Muscle of leg (tissue), 11 donors: Measurements from ENCODE around the gene KCNJ8. TPM values are rescaled to one million over a fixed set of nuclear protein-coding genes. Genes with fewer than 3 reads are reported as not detected.
"Not testable (repeated sequence)": the region's sequence is repeated elsewhere in the genome, so short reads cannot be mapped to it uniquely, and the experiment has no call there.

Experiments used
- DNase-seq: peaks from one replicate; pipeline ENCODE4 v3.0.0; 2013
- H3K27ac ChIP-seq: one replicate; pipeline ENCODE4 v1.5.1; 2013; ENCODE audit warnings: mild to moderate bottlenecking, low read length, control low read depth
- H3K27me3 ChIP-seq: one replicate; pipeline ENCODE4 v1.6.1; 2013; ENCODE audit warnings: low read length; ENCODE audit not compliant: control insufficient read depth, insufficient read depth
- H3K36me3 ChIP-seq: one replicate; pipeline ENCODE4 v1.6.1; 2013; ENCODE audit warnings: low read length; ENCODE audit not compliant: control insufficient read depth, insufficient read depth
- H3K4me1 ChIP-seq: one replicate; pipeline ENCODE4 v1.6.1; 2013; ENCODE audit warnings: low read length; ENCODE audit not compliant: control insufficient read depth, insufficient read depth
- H3K4me3 ChIP-seq: one replicate; pipeline ENCODE4 v1.5.1; 2013; ENCODE audit warnings: low read length, control low read depth
- H3K9me3 ChIP-seq: replicated peaks from 2 replicates; pipeline ENCODE4 v1.6.1; 2013; ENCODE audit warnings: low read depth, low read length; ENCODE audit not compliant: control insufficient read depth
- WGBS: methylation state at CpG from one replicate; pipeline ENCODE4 v1.1.5; 2013; ENCODE audit warnings: missing lambda C conversion rate; ENCODE audit not compliant: insufficient coverage; 5-methylcytosine and 5-hydroxymethylcytosine counted together
- polyA plus RNA-seq, 8 donors: library from polyadenylated mRNA; unstranded; fragments of 120-200 nt; gene quantifications; one replicate each; pipeline versions ENCODE4 v1.2.1 to v1.2.3, GENCODE V29; 2013; ENCODE audit warnings: inconsistent platforms in 1 of 8, low replicate concordance in 1 of 8; ENCODE audit not compliant: insufficient read length in 8 of 8, insufficient read depth in 1 of 8
- total RNA-seq: library from RNA; stranded (reverse); fragments of 120-200 nt; gene quantifications from one replicate; pipeline ENCODE4 v1.2.4, GENCODE V29; 2013

Gene KCNJ8
- total and polyA plus RNA-seq, 9 donors = 23.7 to 38.7 (median 32.1) TPM

DNA sequence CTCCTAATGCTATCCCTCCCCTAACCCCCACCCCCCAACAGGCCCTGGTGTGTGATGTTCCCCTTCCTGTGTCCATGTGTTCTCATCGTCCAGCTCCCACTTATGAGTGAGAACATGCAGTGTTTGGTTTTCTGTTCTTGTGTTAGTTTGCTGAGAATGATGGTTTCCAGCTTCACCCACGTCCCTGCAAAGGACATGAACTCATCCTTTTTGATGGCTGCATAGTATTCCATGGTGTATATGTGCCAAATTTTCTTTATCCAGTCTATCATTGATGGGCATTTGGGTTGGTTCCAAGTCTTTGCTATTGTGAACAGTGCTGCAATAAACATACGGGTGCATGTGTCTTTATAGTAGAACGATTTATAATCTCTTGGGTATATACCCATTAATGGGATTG is 15.2 kb upstream of the KCNJ8 start:
- not testable (repeated sequence) for H3K9me3 ChIP-seq, H3K36me3 ChIP-seq, H3K4me3 ChIP-seq, H3K4me1 ChIP-seq, H3K27me3 ChIP-seq, DNase-seq, H3K27ac ChIP-seq
- no CpG with 5 or more reads among the region's 4 CpGs for WGBS

DNA sequence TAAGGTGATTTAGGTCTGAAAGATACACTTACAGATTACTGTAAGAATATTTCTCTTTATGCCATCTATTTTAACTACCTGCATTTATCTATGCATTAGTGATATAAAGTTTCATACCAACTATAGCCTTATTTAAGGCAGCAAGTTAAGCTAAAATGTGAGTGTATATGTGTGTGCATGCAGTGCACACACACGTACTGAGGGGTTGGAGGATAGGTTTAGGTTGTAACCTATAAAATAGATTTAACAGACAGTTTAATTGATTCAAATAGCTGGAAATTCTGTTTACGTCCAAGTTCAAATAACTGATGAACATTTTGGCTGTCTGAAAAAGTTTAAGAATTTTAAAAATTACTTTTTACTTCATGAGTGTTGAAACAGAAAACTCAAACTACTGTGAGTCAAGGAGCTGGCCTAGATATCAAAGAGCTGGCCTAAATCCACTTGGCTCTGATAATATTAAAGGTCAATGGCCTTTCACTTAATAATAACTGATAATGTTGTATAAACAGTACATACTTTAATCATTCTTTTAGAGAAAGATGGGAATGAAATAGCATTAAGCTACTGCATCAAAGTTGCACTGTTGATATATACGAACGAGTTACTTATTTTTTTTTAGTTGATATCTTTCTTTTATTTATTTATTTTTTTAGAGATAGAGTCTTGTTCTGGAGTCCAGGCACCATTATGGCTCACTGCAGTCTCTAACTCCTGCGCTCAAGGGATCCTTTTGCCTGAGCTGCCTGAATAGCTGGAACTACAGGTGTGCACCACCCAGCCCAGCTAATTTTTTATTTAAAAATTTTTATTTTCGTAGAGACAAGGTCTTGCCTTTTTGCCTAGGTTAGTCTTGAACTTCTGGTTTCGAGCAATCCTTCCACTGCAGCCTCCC is 13.8 kb upstream of the KCNJ8 start:
- Histone ChIP-seq H3K4me1 (no peaks in the 10 kb centered on the region), H3K4me3 (no peak overlapping the region), H3K9me3 (no peaks in the 10 kb centered on the region), H3K27ac (no peak overlapping the region), H3K36me3 (no peaks in the 10 kb centered on the region), H3K27me3 (no peaks in the 10 kb centered on the region)
- no peak for DNase-seq
- WGBS = no CpG with 5 or more reads among the region's 7 CpGs

DNA sequence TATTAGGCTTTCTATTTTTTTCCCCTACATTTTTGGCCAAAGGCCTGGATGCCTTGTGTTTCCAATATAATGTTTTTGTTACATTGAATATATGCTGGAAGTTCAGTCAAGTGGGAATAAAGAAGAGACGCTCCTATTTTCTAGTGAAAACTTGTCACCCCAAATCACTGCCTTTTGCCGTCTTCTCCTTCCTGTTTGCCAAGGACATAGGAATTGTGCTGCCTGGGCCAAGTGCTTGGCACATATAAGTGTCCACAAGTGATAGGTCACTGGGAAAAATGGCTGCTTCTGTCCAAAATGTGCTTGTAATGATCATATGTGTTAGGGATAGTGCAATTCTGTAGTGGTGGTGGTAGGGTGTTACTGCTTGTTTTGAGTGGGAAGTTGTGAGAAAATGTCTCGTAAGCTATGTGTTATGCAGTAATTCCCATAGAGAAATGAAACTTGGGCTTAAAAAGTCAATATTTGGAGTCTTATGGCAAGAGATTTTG is 11.6 kb upstream of the KCNJ8 start:
- DNase-seq = peak; percentile 87
- Histone ChIP-seq H3K4me3 (no peak overlapping the region), H3K9me3 (no peaks in the 10 kb centered on the region), H3K36me3 (no peaks in the 10 kb centered on the region), H3K27me3 (no peaks in the 10 kb centered on the region), H3K27ac (peak overlapping the region; percentile 66), H3K4me1 (no peaks in the 10 kb centered on the region)
- WGBS = 17% methylated on average over 1 of the region's 3 CpGs

DNA sequence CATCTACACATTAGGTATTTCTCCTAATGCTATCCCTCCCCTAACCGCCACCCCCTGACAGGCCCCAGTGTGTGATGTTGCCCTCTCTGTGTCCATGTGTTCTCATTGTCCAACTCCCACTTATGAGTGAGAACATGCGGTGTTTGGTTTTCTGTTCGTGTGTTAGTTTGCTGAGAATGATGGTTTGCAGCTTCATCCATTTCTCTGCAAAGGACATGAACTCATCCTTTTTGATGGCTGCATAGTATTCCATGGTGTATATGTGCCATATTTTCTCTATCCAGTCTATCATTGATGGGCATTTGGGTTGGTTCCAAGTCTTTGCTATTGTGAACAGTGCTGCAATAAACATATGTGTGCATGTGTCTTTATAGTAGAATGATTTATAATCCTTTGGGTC is 8.2 kb upstream of the KCNJ8 start:
- H3K36me3 ChIP-seq, H3K4me1 ChIP-seq, DNase-seq, H3K27me3 ChIP-seq, H3K27ac ChIP-seq, H3K4me3 ChIP-seq, H3K9me3 ChIP-seq: not testable (repeated sequence)
- WGBS = no CpG with 5 or more reads among the region's 3 CpGs

DNA sequence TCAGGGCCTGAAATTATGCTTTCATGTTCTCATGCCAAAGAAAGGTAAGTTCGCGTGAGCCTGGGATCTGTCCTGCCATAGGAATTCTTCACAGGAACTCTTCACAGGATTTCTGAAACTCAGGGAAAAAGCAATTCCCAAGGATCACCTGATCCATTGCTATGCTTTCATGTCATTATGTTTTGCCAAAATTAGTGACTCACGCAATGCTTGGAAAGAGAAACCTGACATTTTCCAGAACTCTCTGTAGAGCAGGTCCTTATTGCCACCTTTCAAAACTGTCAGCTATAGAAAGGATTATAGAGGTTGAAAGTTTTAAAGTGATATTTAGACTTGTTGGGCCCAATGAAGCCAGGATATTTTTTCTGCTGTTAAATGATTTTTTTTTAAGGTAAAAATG is 6.3 kb upstream of the KCNJ8 start:
- Histone ChIP-seq H3K4me3 (no peak overlapping the region), H3K27ac (no peak overlapping the region), H3K4me1 (peaks cover 2% of the 10 kb centered on the region), H3K36me3 (no peaks in the 10 kb centered on the region), H3K9me3 (no peaks in the 10 kb centered on the region), H3K27me3 (no peaks in the 10 kb centered on the region)
- WGBS = no CpG with 5 or more reads among the region's 3 CpGs
- DNase-seq = no peak

DNA sequence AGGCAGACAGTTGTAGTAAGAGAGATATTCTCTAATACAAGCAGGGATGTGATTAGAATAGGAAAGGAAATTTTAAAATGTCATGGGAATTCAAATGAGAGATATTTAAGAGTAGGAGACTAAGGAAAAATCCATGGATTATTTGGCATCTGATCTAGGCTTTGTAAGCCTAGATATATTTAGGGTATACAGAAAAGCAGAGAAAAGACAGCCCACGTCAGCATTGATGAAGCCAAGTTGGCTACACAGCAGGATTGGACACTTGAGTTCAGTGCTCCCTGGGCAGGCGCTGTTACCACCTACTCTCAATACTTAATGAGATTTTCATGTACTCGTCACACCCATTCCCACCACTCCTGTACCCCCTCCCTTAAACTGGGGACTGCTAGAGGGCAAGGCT is 1.7 kb upstream of the KCNJ8 start:
- Histone ChIP-seq H3K27me3 (peaks cover 16% of the 10 kb centered on the region), H3K4me3 (no peak overlapping the region), H3K4me1 (peaks cover 7% of the 10 kb centered on the region), H3K36me3 (no peaks in the 10 kb centered on the region), H3K27ac (peak overlapping the region; percentile 52), H3K9me3 (no peaks in the 10 kb centered on the region)
- no CpG with 5 or more reads among the region's 3 CpGs for WGBS
- DNase-seq = peak; percentile 75

DNA sequence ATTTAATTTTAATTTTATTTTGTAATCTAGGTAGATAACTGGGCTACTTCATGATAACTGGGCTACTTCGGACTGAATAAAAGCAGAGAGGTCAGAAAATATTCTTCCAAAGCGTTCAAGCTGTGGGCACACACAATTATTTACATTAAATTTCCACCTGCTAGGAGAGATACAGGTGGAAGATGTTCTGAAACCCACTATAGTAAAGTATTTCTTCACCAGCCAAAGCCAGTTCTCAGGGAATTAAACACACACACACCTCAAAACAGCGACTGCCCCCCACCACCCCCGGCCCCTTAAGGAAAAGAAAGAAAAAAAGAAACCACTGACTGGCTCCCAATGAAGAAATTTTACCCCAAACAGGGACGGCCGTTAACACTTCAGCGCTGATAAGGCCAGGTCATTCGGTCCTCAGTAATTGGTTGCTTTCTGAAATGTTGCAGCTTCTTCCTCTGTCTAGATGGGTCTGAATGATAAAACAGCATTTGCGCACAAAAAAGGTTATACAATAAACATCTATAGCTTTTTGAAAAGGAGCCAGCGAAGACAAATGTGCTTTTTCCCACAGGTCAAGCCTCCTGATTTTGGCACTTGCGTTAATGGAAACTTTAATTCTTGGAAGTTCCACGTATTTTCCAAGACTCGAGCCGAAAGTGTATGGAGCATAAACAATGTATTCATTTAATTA is 771 bp upstream of the KCNJ8 start:
- Histone ChIP-seq H3K9me3 (no peaks in the 10 kb centered on the region), H3K4me3 (peak overlapping the region; percentile 50), H3K36me3 (no peaks in the 10 kb centered on the region), H3K4me1 (peaks cover 7% of the 10 kb centered on the region), H3K27me3 (peaks cover 16% of the 10 kb centered on the region), H3K27ac (peak overlapping the region; percentile 79)
- no CpG with 5 or more reads among the region's 14 CpGs for WGBS
- peak; percentile 90 for DNase-seq

DNA sequence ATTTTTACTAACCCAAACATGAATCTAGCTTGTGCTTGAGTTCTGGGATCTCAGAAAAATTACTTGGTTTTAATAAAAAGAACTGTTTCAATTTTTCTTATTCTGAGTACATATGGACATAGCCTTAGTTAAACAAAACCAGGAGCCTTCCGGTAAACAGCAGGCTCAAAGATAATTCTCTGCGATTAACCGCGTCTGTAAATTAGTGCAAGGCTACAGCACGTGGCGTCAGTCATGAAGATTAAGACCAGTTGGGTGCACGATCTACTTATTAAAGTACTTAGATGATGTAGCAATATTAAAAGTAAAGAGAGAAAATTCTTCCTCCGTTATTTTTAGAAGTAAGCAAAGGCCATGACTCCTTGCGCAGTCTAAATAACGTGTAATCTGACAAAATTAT is 700 bp downstream of the KCNJ8 start:
- no CpG with 5 or more reads among the region's 10 CpGs for WGBS
- no peaks in the 10 kb centered on the region for H3K9me3 ChIP-seq
- peak overlapping the region; percentile 71 for H3K27ac ChIP-seq
- H3K4me1 ChIP-seq = peaks cover 7% of the 10 kb centered on the region
- H3K27me3 ChIP-seq = peaks cover 16% of the 10 kb centered on the region
- H3K4me3 ChIP-seq = peak overlapping the region; percentile 50
- DNase-seq = peak; percentile 44
- H3K36me3 ChIP-seq = no peaks in the 10 kb centered on the region

DNA sequence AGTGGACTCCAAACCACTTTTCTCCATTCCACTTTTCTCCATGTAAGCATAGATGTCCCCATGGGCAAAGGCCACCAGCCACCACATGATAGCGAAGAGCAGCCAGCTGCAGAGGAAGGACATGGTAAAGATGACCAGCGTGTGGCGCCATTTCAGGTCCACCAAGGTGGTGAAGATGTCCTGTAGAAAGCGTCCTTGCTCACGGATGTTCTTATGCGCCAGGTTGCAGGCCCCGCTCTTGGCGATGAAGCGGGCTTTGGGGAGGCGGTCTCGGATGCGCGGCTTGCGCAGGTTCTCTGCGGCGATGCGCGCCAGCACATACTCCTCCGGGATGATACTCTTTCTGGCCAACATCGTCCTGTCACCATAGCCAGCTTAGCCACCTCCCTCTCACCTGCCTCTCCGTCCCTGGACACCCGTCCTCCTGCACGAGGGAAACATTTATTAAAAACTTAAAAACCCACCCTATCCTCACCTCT is 1.2 kb downstream of the KCNJ8 start:
- 7% methylated on average over 19 of the region's 23 CpGs for WGBS
- Histone ChIP-seq H3K4me3 (peak overlapping the region; percentile 50), H3K36me3 (peaks cover under 1% of the 10 kb centered on the region), H3K27ac (peak overlapping the region; percentile 71), H3K4me1 (peaks cover 7% of the 10 kb centered on the region), H3K9me3 (no peaks in the 10 kb centered on the region), H3K27me3 (peaks cover 16% of the 10 kb centered on the region)
- peak; percentile 67 for DNase-seq

DNA sequence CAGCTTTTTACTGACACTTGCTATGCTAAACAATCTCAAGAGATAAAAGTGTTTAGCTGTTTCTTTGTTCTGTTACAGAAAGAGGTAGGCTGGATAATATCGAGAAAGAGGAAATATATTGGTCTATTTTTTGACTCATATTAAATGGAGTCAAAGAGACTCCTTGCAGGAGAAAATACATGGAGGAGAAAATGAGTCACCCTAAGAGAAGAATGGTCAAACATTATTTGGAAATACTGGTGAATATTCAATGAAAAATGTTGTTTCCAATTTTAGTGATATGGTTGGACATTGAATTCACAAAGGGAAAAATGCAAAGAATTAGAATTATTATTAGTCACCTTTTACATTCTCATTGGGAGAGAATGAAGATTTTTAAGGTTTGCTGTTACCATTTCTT is 3.2 kb downstream of the KCNJ8 start:
- Histone ChIP-seq H3K4me3 (peak overlapping the region; percentile 5), H3K36me3 (peaks cover 4% of the 10 kb centered on the region), H3K27ac (no peak overlapping the region), H3K4me1 (peaks cover 6% of the 10 kb centered on the region), H3K27me3 (peaks cover 16% of the 10 kb centered on the region), H3K9me3 (no peaks in the 10 kb centered on the region)
- no CpG with 5 or more reads among the region's 1 CpG for WGBS
- DNase-seq = no peak
